ENCODE data around the gene PLK3.
"Not testable (repeated sequence)": the region's sequence is repeated elsewhere in the genome, so short reads cannot be mapped to it uniquely, and the experiment has no call there.

Gene PLK3

GRCh38 chr1:44799770-44800584 is at the start of gene PLK3:
Gene PLK3, plus strand, starts transcription at chr1:44800377. Its CDS starts 87 bp downstream, at chr1:44800464.
- peak; percentile 98 for DNase-seq

- DNase-seq: no peak
Measured at GRCh38 chr1:44757420-44757819, 42.8 kb upstream of the PLK3 start.

GRCh38 chr1:44759077-44759476 is 41.1 kb upstream of the PLK3 start:
- no peak for DNase-seq

- DNase-seq: no peak
Measured at GRCh38 chr1:44760876-44761275, 39.3 kb upstream of the PLK3 start.

GRCh38 chr1:44766421-44766820 is 33.8 kb upstream of the PLK3 start:
- DNase-seq: not testable (repeated sequence)

GRCh38 chr1:44775078-44775929 is 24.9 kb upstream of the PLK3 start, which contains the start of gene RPS8:
Gene RPS8, plus strand, starts transcription at chr1:44775540. Its CDS starts 57 bp downstream, at chr1:44775597.
- DNase-seq: peak; percentile 94

- DNase-seq: no peak
Measured at GRCh38 chr1:44775930-44776729, 24.0 kb upstream of the PLK3 start.

- no peak for DNase-seq
Measured at GRCh38 chr1:44776730-44777068, 23.5 kb upstream of the PLK3 start.

GRCh38 chr1:44777547-44777946 is 22.6 kb upstream of the PLK3 start:
- DNase-seq: no peak

- DNase-seq: no peak
Measured at GRCh38 chr1:44777969-44778635, 22.1 kb upstream of the PLK3 start.

- no peak for DNase-seq
Measured at GRCh38 chr1:44778705-44779576, 21.2 kb upstream of the PLK3 start.

- DNase-seq: no peak
Measured at GRCh38 chr1:44780583-44781121, 19.5 kb upstream of the PLK3 start.

GRCh38 chr1:44783697-44784093 is 16.5 kb upstream of the PLK3 start:
- no peak for DNase-seq

- DNase-seq: no peak
Measured at GRCh38 chr1:44784094-44785028, 15.8 kb upstream of the PLK3 start.

- DNase-seq: no peak
Measured at GRCh38 chr1:44785029-44785380, 15.2 kb upstream of the PLK3 start.

GRCh38 chr1:44785501-44786137 is 14.6 kb upstream of the PLK3 start:
- no peak for DNase-seq

GRCh38 chr1:44786138-44786840 is 13.9 kb upstream of the PLK3 start:
- peak; percentile 65 for DNase-seq

GRCh38 chr1:44786841-44787426 is 13.2 kb upstream of the PLK3 start:
- DNase-seq: no peak

- DNase-seq: no peak
Measured at GRCh38 chr1:44787506-44787905, 12.7 kb upstream of the PLK3 start.

All from EL (cell line).